Measurements from ENCODE around the gene TBK1.

TBK1 gene

GRCh38 chr12:64544371-64545080 is 92.6 kb downstream of the TBK1 start:
- DNase-seq (ENCODE audit: low read depth in 2 of 2): no peak

- no peak for DNase-seq (ENCODE audit: low read depth in 2 of 2)
Observed at GRCh38 chr12:64545081-64545382, 93.1 kb downstream of the TBK1 start.

GRCh38 chr12:64549108-64549507 is 97.2 kb downstream of the TBK1 start:
- no peak for DNase-seq (ENCODE audit: low read depth in 2 of 2)

- DNase-seq (ENCODE audit: low read depth in 2 of 2): no peak
Observed at GRCh38 chr12:64550755-64551154, 98.8 kb downstream of the TBK1 start.

- no peak for DNase-seq (ENCODE audit: low read depth in 2 of 2)
Observed at GRCh38 chr12:64551676-64552075, 99.8 kb downstream of the TBK1 start.

Measured in activated CD8-positive, alpha-beta memory T cell treated with anti-CD3 and anti-CD28 coated beads for 4 hours (primary cell).